Nephron (organoid): ENCODE results near the gene GPR39.

Experiments
- H3K27ac Mint-ChIP-seq, 3 experiments: 2 replicates each; pipeline ENCODE4 v1.8.0; 2020; ENCODE audit warnings: mixed read lengths in 3 of 3, mild to moderate bottlenecking in 2 of 3, moderate library complexity in 1 of 3
- H3K27me3 Mint-ChIP-seq: 2 replicates; pipeline ENCODE4 v1.8.0; 2021; ENCODE audit warnings: low read depth, mild to moderate bottlenecking, moderate library complexity, mixed read lengths
- H3K36me3 Mint-ChIP-seq: 2 replicates; pipeline ENCODE4 v1.8.0; 2020; ENCODE audit warnings: low read depth, mixed read lengths
- H3K4me1 Mint-ChIP-seq: 2 replicates; pipeline ENCODE4 v1.8.0; 2020; ENCODE audit warnings: mixed read lengths
- H3K4me3 Mint-ChIP-seq, 3 experiments: 2 replicates each; pipeline ENCODE4 v1.8.0; 2020; ENCODE audit warnings: mild to moderate bottlenecking in 3 of 3, mixed read lengths in 3 of 3, moderate library complexity in 2 of 3
- H3K9me3 Mint-ChIP-seq: 2 replicates; pipeline ENCODE4 v1.8.0; 2020; ENCODE audit warnings: mixed read lengths
- CTCF ChIP-seq, 3 experiments: fragments of 200-600 bp; sonication (generic); IDR thresholded peaks; one replicate each; pipeline ENCODE4 v1.5.0; 2021; ENCODE audit warnings: antibody characterized with exemption in 3 of 3; ENCODE audit not compliant: unreplicated experiment in 3 of 3

The GPR39 gene

GRCh38 chr2:132419941-132420340 is 3.3 kb downstream of the GPR39 start:
- Mint-ChIP-seq H3K36me3 (no peaks in the 10 kb centered on the region), H3K27me3 (peaks cover 51% of the 10 kb centered on the region), H3K27ac (no peak overlapping the region), H3K4me1 (peaks cover 9% of the 10 kb centered on the region), H3K9me3 (no peaks in the 10 kb centered on the region), H3K4me3 (no peak overlapping the region)
- TF ChIP-seq CTCF (IDR thresholded peaks at IDR 0.05; ENCODE audit: unreplicated experiment in 3 of 3): no peak

- Mint-ChIP-seq H3K9me3 (no peaks in the 10 kb centered on the region), H3K27ac (no peak overlapping the region), H3K27me3 (peaks cover 40% of the 10 kb centered on the region), H3K4me1 (no peaks in the 10 kb centered on the region), H3K36me3 (no peaks in the 10 kb centered on the region), H3K4me3 (no peak overlapping the region)
- no peak for TF ChIP-seq CTCF (IDR thresholded peaks at IDR 0.05; ENCODE audit: unreplicated experiment in 3 of 3)
Observed at GRCh38 chr2:132420816-132421805, 4.5 kb downstream of the GPR39 start.

- Mint-ChIP-seq H3K4me3 (no peak overlapping the region), H3K27ac (no peak overlapping the region), H3K27me3 (peaks cover 29% of the 10 kb centered on the region), H3K36me3 (no peaks in the 10 kb centered on the region), H3K9me3 (no peaks in the 10 kb centered on the region), H3K4me1 (no peaks in the 10 kb centered on the region)
- no peak for TF ChIP-seq CTCF (IDR thresholded peaks at IDR 0.05; ENCODE audit: unreplicated experiment in 3 of 3)
Observed at GRCh38 chr2:132422736-132423135, 6.1 kb downstream of the GPR39 start.

GRCh38 chr2:132424526-132425121 is 8.0 kb downstream of the GPR39 start:
- Mint-ChIP-seq H3K27me3 (peaks cover 17% of the 10 kb centered on the region), H3K27ac (no peak overlapping the region), H3K4me1 (no peaks in the 10 kb centered on the region), H3K4me3 (no peak overlapping the region), H3K9me3 (no peaks in the 10 kb centered on the region), H3K36me3 (no peaks in the 10 kb centered on the region)
- no peak for TF ChIP-seq CTCF (IDR thresholded peaks at IDR 0.05; ENCODE audit: unreplicated experiment in 3 of 3)

GRCh38 chr2:132426033-132426432 is 9.4 kb downstream of the GPR39 start:
- peaks cover 2% of the 10 kb centered on the region for H3K9me3 Mint-ChIP-seq
- peaks cover 12% of the 10 kb centered on the region for H3K27me3 Mint-ChIP-seq
- no peak for TF ChIP-seq CTCF (IDR thresholded peaks at IDR 0.05; ENCODE audit: unreplicated experiment in 3 of 3)
- no peaks in the 10 kb centered on the region for H3K4me1 Mint-ChIP-seq
- H3K36me3 Mint-ChIP-seq: no peaks in the 10 kb centered on the region
- no peak overlapping the region for H3K27ac Mint-ChIP-seq
- H3K4me3 Mint-ChIP-seq: no peak overlapping the region
